GM19395 (cell line): ENCODE results near the gene TXNDC2.
"Not testable (repeated sequence)": the region's sequence is repeated elsewhere in the genome, so short reads cannot be mapped to it uniquely, and the experiment has no call there.

ENCODE experiments used
- ATAC-seq: cut with Tn5 transposase; IDR thresholded peaks from one replicate; pipeline ENCODE4 v1.9.1; 2021; ENCODE audit warnings: mild to moderate bottlenecking, moderate library complexity; ENCODE audit not compliant: unreplicated experiment

Gene TXNDC2

DNA sequence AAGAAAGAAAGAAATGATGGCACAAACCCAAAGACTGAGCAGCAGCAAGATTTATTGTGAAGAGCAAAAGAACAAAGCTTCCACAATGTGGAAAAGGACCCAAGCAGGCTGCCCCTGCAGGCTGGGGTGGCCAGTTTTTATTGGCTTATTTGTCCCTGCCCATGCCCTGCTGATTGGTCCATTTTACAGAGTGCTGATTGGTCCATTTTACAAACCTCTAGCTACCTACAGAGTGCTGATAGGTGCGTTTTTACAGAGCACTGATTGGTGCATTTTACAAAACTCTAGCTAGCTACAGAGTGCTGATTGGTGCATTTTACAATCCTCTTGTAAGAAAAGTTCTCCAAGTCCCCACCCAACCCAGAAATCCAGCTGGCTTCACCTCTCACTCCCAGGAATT, 26.5 kb downstream of the TXNDC2 start:
- not testable (repeated sequence) for ATAC-seq

DNA sequence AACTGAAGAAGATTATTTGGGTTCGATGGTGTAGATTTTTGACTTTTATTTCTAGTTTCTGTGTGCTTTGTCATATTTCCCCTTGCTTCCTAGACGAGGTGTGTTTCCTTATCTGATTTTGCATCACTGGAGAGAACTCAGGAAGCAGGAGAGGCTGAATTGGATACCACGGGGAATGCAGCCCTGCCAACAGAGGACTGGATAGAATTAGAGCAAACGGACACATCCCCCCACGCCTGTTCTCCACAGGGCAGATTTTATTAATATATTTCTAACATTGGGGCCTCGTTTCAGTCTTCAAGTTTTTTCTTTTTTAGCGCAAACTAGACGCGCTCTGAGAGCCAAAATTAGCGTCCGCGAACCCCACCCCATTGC, 27.4 kb downstream of the TXNDC2 start:
- peak; percentile 8 for ATAC-seq

DNA sequence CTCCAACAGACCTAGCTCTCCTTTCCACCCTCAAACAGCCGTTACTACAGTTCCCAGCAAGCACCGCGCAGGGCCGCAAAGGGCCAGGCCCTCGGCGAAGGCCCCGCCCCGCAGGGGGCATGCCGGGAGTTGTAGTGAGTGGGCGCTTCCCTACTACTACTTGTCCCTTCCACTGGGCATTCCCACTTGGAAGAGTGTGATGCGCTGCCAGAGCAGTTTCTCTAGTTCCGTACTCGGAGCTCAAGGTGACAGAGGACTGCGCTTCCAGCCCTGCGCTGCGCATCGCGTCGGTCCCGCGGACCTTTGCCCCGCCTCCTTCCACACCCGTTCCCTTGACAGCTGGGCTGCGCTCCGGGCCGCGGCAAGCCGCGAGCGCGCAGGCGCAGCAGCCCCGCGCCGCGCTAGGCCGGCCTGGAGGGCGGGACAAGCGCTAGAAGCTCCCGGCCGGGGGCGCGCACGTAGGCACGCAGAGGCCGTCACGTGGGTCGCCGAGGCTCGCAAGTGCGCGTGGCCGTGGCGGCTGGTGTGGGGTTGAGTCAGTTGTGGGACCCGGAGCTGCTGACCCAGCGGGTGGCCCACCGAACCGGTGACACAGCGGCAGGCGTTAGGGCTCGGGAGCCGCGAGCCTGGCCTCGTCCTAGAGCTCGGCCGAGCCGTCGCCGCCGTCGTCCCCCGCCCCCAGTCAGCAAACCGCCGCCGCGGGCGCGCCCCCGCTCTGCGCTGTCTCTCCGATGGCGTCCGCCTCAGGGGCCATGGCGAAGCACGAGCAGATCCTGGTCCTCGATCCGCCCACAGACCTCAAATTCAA, 28.0 kb downstream of the TXNDC2 start, which contains the start of gene VAPA:
Gene VAPA (plus strand): TSS at position 491 of the 808 bp plus-strand sequence. CDS start 241 bp downstream, at position 732.
- ATAC-seq: peak; percentile 89

DNA sequence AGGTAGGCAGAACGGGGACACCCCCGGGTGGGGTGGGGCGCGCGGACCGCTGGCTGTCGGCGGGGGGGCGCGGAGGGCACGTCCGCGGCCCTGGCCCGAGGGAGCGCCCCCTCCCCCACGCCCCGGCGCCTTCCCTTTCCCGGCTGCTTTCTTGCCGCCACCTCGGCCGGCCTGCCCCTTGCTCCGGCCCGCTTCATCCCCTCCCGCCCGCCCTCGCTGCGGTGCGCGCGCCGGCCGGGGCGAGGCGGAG, 28.5 kb downstream of the TXNDC2 start:
- ATAC-seq: no peak

DNA sequence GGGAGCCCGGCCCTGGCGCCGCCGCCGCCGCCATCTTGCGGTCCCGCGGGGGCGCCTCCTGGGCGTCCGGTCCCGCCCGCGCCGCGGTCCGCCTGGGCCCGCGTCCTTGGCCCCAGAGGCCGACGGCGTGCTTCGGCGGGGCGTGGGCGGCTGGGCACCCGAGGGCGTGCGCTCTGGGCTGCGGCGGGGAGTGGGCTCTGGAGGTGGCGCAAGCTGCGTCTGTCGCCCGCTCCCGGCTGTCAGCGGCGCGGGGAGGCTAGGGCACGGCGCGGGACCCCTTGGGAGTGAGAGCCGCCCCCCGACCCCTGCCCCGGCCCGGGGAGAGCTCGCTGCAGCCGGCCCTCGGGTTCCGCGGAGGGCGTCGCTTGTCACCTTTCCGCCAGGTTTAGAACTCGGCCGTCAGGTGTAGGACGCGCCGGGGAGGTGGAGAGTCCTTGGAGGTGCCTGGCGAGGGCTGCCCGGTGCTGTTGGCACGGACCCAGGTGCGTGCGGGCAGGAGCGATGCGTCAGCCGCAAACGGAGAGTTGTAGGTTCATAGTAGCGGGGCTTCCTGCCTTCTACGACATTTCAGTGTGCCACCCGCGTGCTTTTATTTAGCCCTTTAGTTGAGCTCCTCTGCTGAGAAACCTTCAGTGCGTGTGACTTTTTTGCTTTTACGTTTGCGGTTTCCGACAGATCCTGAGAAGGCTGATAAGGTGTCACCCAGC, 29.0 kb downstream of the TXNDC2 start:
- ATAC-seq: peak; percentile 32

DNA sequence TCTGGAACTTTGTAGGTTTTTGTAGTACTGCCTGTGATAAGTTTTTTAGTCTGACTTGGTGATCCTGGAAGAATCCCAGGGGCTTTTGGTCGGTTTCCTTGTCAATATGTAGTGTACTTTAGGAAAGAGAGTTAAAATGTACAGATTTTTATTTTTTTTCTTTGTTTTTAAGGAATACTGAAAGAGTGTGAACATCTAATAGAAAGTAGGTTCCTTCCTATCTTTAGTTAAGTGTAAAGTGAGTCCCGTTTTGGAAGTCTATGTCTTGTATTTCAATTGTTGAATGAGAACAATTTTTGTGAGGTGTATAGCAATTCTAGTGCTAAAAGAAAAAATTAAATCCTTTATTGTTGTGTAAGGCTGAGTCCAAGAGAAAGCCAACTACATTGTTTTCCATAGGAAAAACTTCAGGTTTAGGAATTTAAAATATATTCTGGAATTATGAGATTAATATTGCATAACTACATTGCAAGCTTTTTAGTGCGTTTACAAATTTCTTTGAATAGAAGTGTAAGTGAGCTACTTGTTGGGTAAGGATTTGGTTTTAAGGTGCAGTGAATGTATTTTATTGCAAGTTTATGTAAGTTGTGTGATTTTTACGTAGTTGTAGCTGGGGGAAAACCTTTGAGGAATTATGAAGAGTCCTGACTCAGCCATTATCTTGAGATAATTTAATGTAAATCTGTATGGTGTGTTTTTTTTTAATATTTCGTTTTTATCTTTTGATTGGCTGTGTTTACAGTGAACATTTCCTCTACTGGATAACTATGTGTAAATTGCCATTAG, 29.7 kb downstream of the TXNDC2 start:
- ATAC-seq: no peak

DNA sequence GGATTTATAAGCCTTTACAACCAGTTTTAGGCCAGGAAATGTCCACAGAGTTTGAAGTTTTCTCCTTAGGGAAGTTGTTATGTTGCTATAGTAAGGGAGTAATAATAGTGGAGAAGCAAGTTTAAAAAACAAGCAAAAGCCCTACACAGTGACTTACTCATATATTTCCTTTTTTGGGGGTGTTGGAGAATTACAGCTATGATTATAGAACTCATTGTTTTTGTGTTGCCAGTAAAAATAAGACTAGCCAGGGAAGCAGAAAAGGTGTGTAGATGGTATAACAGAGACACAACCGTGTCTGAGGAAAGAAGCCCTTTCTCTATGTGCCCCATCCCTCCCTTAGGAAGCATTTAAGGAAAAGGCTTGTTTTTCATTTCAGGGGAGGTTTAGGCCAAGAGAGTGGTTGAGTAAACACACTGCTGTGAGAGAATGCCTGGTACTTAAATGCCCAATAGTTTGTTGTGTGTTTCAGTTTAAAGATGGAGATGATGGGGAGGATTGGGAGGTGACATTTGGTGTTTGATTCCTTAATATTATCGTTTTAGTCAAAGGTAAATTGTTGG, 30.4 kb downstream of the TXNDC2 start:
- no peak for ATAC-seq

DNA sequence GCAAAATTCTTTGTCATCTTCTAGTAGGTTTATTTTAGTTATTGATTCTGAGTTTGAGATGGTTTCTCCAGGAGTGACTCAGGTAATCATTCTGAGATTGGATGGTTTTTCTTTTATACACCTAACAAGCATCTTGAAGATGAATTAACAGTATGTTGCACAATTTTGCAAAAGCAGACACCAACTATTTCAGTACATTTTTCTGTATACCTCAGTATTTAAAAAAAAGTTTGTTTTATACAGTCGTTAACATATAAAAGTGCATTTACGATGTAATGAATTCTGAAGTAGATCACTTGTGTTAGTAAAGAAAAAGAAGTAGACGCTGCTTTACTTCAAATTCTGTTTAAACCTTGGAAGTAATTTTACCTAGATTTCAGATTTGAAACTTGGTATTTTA, 31.0 kb downstream of the TXNDC2 start:
- no peak for ATAC-seq

DNA sequence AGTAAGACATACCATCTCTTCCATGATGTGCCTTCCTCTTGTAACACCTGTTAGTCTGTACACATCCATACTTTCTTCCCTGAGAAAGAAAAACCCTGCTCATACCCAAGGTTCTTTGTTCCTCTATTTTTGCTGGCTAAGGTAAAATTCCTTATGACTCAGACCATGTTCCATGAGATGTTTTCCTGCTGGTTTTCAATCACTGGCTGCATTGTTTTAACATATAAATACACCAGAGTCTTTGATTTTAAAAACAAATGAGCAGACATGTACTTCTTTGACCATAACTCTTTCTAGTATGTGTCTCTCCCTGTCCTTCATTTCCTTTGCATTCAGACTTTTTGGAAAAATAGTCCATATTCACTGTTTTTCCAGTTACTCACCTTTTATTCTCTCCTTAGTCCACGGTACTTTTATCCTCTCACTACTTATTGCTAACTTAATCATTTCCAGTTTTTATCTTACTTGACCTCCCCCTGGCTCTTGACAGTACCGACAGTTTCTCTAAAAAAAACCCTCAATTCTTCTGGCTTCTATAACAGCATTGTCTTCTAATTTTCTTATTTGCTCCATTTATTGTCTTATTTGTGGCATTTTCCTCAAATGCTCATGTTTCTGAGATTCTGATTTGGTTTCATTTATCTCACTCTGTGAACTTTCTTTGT, 32.4 kb downstream of the TXNDC2 start:
- ATAC-seq: no peak

DNA sequence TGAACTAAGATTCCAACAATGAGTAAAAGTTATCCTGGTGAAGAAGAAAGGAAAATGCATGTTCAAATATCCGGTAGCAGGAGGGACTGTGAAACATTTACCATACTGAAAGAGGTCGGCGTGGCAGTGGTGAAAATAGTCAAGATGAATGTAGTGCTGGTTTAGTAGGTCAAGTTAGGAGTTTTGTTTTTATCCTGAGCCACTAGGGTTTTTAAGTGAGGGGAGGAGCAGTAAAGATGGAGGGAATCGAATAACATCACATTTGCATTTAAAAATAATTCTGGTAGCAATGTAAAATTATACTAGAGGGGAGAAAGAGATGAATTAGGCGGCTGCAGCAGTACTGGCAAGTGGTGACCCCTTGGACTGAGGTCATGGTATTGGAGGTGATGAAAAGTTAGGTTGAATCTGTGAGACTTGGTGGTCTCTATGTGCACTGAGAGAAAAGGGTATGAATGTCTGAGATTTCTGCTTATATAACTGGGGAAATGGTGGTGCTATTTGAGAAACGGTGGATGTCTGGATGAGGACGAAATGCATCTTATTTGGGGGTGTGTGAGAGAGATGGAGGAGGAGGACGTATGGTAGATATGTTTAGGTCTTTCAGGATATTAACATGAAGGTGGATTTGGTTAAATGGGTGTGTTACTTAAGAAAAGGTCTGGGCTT, 33.9 kb downstream of the TXNDC2 start:
- no peak for ATAC-seq

DNA sequence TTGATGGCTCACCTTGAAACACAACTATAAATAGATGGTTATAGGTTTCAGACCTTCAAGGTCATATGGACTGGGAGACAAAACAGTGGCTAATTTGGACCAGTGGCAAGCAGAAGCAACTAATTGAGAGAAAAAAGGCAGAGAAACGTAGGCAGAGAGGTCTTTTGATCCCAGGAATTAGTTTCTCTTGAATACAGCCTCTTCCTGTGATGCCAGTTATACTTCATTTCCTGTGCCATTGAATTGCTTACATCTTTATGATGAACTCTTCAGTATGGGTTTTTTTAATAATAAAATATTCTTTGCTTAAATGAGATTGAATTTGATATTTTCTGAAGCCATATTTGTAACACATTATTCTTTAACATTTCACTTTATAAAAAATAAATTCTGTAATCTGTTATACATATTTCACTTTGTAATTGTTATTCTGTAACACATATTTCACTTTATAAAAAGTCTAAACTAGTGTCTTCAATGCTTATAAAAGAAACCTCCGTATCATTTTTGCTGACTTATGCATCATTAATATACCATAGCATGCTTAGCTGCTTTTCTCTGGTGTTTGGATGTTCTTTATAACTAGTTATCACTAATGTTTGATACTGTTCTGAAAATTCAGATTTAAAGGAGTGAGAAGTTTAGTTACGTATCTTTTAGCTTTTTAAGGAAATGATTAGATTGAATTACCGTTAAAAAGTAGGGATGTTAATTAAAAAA, 37.0 kb downstream of the TXNDC2 start:
- ATAC-seq: no peak

DNA sequence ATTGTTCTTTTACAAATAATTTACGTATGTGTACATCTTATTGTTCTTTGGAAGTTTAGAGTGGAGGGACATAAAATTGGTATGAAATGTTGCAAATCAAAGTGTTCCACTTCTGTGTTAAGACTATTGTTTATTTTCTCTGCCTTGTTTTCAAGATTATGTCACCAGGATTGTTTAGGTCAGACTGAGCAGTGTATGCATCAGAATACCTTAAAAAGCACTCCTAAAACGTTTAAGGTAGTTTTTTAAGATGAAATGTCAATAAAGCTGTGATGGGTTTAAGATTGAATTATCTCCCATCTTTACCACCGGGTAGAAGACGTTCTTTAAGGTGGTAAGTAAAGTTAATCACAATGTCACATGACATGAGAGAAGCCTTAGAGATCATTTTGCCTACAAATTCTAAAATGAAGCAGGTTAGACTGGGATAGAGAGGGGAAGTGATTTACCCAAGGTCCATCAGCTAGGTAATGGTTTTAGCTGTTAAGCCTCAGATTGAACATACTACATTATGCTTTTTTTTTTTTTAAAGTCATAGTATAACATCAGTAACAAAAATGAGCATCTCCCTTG, 38.7 kb downstream of the TXNDC2 start:
- ATAC-seq: no peak

DNA sequence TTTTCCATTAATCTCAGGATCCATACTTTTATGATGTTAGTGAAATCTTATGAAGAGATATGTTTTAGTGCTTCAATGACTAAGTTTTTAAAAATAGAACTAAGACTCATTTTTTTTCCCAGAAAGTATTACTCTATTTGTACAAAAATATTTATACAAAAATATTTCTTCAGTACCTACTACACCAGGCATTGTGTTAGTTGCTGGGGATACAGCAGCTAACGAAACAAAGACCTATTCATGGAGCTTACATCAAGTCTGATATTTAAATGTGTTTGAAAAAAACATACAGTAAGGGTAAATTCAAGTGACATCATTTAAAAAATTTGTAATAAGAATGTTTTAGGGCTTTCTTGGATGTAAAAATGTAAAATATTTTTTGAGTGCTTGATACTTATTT, 39.6 kb downstream of the TXNDC2 start:
- ATAC-seq: no peak

DNA sequence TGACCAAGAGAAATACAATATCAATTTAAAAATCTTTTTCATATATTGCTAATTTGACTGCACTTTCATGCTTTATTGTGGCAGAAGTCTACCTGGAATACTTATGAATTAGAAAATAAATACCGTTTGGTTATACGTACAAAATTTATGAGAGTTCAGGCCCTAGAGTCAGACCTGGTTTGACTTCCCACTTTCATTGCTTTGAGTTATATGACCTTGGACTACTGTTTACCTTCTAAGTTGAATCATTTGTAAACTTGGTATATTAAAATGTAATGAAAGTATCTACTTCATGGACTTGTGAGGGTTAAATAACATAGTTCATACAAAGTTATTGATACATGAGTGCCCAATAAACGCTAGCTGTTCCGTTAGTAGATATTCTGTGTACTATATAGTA, 40.0 kb downstream of the TXNDC2 start:
- ATAC-seq: no peak

DNA sequence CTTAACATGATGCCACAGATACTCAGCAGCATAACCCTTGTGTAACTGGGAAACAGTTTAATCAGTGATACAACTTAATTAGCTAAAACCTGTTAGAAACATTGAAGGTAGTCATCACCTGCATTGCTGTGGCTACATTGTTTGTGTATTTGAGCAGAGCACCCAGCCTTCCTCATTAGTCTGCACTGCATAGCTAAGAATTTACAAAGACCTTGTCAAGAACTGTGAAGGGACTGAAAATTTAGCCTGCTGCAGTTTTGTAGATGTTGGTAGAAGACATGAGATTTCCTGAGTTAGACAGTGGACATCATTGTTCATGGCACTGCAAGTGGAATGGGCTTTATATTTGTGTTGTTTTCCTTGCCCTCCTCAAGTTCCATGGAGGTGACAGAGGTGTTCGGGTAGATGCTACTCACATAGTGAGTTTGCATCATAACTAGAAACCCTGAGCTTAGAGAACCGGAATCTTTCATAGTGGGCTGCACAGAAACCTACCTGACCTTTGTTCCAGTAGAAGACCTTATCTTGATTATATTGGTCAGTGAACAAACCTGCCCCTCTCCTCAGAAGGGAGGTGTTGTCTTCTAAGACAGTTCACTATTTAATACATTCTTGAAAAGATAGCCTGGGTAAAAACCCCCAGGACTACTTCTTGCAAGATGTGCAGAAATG, 40.6 kb downstream of the TXNDC2 start:
- no peak for ATAC-seq

DNA sequence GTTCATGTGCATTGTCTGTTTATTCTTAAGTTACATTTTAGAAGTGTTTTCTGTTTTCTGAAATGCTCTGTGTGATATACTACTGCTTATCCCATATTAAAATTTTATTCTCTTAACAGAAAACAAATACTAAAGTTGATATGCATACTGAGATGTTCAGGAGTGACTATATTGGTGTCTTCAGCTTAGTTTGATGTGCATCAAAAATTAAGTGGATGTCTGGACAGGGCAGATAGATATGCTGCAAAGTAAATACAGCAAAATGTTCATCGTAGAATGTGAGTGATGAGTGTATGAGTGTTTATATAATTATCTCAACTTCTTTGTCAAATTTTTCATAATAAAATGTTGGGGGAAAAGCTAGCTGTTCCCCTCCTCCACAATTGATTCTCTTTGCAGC, 41.2 kb downstream of the TXNDC2 start:
- ATAC-seq: no peak

DNA sequence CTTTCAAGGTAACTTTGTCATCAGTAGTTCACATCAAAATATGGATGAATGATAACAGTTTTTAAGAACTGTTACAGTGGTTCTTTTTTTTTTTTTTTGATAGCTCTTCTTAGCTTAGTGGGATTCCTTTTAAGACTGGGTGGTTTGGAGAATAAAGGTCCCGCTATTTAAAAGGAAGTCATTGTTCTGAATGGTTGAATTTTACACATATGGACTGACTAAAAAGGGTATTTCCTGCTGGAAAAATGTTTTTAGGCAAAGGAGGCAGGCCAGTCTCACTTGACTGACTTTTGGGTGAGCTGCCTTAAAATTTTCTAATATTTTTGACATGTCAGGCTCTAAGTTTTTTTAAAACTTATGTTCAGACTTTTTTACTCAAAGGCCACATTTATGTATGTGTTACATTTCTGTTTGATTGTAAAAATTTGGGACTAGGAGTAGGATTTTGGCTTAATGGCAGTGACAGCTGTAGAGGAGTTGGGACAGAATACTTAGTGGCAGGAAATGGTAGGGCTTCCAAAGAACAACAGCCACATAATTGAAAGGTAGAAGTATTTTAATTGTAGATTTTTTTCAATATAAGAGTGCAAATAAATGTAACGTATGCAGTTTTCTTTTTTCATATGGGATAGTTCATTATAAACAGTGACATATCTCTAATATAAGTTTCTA, 41.8 kb downstream of the TXNDC2 start:
- ATAC-seq: no peak

DNA sequence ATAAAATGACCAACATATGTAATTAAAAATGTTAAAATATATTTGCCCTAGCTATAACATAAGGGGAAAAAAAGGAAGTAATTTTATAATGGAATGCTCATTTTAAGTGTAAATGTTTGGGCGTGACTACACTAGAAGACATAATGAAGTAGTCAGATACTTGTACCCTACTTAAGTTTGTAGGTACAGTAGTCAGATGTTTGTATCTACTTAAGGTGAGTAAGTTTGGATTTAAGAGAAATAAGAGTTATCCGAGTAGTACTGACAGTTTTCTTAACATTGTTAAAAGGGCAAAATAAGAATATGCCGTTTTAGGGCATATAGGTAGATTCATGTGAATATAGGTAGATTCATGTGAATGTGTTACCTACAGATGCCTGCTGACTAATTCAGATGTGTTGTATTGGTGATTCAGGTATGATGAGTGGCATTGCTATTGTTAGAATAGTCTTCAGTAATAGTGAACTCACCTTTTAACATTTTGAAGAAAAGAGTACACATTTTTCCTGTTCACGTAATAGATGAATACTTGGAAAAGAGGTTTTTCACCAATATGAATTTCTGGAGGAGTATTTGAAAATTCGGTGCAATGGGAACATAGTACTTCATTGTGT, 43.0 kb downstream of the TXNDC2 start:
- ATAC-seq: no peak
